Stimulated activated CD4-positive, alpha-beta T cell treated with anti-CD3 and anti-CD28 coated beads, Interleukin-1b, Interleukin-23, amount 100 ng/mL, for 4 hours (primary cell): ENCODE results near the gene ETS2.
"Not testable (repeated sequence)": the region's sequence is repeated elsewhere in the genome, so short reads cannot be mapped to it uniquely, and the experiment has no call there.

Experiments used
- DNase-seq, 2 donors: peaks; one replicate each; pipeline ENCODE4 v3.0.0-alpha.2; 2020; ENCODE audit warnings: low read depth in 2 of 2

Gene ETS2

DNA sequence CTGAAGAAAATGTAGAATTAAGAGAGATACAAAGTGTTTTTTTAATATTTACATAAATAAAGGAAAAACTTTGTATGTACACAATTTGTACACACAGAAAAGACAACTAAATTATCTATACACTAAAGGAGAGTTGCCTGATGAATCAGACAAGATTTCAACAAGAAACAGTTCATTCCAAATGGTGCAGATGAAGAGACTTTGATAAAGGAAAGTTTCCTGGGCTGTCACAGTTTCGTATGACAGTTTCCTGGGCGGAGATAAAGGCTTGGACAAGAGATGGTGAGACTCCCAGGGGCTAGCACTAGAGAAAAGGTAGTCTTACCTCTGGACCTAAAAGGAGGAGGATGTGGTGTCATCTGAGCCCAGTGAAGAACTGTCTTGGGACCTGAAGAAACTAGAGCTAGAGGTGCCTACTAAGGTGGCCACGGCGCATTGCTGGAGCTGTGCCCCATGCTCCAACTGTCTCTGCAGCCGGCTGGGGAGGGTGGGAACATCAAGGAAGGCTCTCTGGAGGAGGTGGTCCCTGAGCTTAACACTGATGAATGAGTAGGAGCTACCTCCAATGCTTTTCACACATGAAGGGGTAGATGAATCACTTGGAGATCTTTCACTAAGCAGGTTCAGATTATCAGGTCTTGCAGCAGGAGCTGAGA lies 32.2 kb downstream of the ETS2 start:
- DNase-seq, result no peak

DNA sequence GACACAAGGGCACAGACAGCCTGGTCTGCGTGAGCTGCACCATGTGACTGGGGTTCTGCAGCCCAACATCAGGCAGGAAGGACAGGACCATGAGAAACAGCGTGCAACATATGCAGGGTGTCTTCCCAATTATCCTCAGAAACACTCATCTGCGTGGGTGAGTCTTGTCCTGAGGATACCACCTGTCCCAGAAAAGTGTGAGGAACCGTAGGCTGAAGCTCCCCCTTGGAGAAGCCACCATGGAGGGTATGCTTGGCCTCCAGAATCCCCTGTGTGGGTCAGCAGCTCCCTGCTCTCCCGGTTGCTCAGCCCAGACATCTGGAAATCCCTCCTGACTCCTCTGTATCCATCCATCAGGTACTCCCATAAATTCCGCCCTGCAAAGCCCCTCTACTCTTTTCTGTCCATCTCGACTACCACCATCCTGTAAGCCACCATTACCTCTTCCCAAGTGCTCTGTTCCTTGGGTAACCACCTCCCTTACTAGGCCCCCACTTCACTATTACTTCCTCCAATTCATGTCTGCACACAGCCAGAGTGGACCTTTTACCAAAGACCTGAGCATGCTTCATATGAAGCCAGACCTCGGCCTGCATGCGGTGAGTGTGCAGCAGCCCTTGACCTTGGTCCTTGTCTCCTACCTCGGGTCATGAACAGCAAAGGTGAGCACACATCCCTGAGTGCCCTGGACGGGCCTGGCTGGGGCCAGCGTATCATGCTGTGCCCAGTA lies 33.0 kb downstream of the ETS2 start:
- DNase-seq, result no peak

DNA sequence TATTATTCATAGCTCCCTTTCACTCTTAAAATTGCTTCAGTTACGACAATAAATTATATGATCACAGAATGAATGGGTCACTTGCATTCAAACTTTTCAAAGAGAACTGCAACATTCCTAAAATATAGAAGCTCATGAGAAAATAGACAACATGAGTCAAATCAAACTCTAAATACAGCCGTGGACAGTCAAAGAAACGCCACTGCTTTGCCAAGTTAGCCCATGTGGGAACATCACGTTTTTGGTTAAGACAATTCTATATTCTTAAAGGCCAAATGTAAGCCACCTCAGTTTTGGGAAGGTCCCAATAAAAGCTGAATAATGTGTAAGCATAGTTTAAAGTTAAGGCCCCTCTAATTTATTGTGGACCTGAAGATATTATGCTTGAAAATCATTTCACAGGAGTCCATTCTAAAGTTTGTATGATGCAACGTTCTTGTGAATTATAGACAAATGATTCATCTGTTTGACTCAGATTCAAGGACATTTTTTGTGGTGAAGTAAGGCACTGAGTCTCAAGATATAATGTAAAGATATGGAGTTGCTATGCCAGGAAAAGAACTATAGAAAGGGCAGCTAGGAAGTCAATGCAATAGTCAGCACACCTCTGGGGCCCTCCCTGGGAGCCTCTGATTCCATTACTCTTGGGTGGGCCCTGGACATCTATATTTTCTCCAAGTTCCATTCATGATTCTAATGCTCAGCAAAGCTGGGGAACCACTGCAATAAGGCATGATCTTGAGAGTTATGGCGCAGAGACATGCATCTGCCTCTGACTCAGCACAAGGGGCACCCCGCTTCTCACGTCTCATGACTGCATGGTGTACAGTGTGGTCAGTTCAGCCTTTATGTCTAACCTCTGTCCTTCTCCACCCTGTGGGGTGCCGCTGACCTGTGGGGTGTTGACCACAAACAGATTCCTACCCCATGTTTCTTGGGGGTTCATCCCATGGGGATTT lies 33.9 kb downstream of the ETS2 start:
- DNase-seq, result no peak

DNA sequence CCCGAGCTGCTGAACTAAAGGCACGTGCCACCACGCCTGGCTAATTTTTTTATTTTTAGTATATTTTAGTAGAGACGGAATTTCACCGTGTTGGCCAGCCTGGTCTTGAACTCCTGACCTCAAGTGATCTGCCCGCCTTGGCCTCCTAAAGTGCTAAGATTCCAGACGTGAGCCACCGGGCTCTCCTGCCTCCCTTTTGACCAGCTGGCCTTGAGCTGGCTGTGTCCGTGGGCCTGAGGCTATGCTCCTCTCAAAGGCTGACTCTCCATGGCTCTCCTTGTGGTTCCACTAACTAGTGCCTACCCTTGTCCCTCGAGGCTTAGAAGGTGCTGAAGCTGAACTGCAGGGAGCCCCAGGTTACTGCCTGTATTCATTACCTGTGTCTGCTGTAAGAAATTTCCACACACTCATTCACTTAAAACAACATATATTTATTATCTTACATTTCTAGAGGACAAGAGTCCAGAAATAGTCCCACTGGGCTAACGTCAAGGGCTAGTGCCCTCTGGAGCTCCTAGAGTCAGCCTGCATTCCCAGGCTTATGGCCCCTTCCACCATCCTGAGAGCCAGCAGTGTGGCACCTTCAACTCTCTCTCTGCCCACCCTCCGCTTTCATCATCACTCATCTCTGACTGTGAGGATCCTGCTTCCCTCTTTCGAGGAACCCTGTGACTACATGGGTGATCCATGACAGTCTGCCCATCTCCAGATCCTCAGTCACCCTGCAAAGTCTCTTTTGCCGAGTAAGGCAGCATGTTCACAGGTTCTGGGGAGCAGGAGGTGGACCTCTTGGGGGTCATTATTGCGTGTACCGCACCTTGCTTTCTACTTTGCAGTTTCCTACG lies 34.9 kb downstream of the ETS2 start:
- DNase-seq, result no peak

DNA sequence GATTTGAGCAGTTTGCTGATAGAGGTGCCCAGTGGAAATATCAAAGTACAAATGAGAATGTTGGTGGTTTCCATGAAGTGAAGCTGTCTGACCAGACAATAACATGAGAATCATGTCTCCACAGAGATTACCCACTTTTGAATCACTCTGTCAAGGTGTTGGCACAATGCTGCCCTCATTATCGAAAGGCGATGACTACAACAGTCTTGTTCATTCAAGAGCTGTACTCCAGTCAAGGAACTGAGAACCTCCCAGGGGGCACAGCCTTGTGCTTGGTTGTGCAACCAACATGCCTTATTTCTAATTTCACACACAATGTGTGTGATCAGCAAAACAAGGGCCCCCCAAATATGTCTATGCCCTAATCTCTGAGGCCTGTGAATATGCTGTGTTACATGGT lies 35.7 kb downstream of the ETS2 start:
- DNase-seq, result no peak

DNA sequence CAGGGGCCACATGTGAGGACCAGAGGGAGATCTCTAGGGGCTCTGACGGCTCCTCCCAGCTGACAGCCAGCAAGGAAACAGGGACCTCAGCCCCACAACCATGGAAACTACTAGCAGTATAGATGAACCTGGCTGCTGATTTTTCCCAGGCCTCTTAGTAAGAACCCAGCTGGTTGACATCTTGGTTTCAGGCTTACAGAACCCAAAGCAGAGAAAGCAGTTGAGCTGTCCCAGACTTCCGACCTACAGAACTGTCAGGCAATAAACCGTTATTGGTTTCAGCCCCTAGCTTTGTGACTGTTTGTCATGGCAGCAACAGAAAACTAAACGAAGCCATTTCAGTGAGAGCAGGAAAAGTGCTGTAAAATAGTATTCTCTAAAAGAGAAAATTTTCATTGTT lies 36.4 kb downstream of the ETS2 start:
- no peak for DNase-seq

DNA sequence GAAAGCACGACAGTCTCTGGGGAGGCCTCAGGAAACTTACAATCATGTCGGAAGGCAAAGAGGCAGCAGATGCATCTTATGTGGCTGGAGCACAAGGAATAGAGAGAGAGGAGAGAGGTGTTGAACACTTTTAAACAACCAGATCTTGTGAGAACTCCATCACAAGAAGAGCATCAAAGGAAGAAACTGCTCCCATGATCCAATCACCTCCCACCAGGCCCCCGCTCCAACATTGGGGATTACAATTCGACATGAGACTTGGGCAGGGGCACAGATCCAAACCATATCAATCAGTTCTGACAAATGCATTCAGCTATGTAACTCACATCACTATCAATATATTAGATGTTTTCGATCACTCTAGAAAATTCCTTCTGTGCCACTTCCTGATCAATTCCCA lies 37.6 kb downstream of the ETS2 start:
- no peak for DNase-seq

DNA sequence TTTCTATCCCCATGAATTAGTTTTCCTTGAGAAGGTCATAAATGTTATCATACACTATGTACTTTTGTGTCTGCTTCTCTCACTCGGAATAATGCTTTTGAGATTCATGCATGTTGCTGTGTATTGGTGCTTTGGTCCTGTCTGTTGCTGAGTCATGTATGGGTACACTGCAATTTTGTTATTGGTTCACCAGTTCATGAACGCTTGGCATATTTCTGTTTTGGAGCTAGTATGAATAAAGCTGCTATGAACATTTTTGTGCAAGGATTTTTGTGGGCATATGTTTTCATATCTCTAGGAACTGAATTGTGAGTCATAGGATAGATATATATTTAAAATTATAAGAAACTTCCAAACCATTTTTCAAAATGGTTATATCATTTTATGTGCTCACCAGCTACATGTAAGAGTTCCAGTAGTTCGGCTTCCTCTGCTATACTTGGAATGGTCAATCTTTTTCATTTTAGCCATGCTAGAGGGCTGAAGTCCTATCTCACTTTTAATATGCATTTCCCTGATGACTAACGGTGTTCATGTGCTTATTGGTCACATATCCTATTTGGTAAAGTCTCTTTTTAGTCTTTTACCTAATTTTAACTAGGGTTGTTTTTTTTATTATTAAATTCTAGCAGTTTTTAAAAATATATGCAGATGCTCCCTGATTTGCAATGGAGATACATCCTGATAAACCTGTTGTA lies 38.2 kb downstream of the ETS2 start:
- DNase-seq, result no peak

DNA sequence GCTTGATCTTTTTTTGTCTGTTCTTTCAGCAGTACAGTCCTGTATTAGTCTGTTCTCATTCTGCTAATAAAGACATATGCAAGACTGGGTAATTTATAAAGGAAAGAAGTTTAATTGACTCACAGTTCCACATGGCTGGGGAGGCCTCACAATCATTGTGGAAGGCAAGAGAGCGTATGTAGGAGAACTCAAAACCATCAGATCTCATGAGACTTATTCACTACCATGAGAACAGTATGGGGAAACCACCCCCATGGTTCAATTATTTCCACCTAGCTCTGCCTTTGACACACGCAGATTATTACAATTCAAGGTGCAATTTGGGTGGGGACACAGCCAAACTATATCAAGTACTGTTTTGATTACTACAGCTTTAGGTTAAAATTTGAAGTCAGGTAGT lies 39.6 kb downstream of the ETS2 start:
- DNase-seq, result not testable (repeated sequence)

DNA sequence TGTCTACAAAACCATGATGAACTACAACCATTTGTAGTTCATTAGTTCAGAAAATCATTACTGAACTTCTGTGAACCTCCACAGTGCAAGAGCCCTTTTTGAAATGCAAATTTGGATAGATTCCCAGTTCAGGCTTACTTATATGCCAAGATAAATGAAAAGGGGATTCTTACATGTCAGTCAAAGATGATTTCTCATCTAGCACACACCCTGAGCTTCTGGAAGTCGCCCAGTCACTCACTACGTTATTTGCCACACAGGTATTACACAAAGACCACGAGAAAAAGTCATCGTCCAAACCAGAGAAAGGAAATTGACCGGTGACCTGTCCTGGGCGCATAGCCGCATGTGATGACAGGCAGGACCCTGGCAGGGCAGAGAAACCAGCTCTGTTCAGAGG lies 41.8 kb downstream of the ETS2 start:
- no peak for DNase-seq

DNA sequence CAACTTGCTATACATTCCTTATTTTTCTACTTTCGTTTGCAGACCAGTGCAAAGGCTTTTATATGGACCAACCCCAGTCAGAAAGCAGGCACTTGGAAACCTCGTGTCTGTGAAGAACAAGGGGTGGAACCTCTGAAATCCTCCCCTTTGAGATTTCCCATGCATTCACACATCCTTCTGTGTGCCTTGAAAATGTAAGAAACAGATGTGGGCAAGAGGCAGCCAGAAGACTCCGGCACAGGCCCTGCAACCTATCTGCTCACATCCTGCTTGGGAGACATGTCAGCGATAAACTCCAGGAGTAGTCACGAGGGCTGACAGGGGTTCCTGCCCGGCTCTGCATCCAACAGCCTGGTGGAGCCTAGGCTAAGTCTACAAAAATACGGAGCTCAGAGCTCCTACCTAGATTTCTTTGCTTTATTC lies 42.5 kb downstream of the ETS2 start:
- DNase-seq, result no peak

DNA sequence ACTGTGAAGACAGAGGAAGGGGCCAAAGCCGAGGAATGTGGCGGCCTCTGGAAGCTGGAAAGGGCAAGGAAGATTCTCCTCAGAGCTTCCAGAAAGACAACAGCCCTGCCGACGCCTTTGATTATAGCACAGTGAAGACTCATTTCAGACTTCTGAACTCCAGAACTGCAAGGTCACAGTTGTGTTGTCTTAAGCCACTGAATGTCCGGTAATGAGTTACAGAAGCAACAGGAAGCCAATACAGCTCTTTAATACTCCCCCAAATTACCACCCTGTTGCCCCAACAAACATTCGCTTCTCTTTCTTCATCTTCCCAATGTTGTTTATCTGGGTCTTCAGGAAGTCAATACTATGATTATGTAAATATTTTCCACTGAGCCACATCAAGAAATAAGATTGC lies 44.0 kb downstream of the ETS2 start:
- DNase-seq, result no peak

DNA sequence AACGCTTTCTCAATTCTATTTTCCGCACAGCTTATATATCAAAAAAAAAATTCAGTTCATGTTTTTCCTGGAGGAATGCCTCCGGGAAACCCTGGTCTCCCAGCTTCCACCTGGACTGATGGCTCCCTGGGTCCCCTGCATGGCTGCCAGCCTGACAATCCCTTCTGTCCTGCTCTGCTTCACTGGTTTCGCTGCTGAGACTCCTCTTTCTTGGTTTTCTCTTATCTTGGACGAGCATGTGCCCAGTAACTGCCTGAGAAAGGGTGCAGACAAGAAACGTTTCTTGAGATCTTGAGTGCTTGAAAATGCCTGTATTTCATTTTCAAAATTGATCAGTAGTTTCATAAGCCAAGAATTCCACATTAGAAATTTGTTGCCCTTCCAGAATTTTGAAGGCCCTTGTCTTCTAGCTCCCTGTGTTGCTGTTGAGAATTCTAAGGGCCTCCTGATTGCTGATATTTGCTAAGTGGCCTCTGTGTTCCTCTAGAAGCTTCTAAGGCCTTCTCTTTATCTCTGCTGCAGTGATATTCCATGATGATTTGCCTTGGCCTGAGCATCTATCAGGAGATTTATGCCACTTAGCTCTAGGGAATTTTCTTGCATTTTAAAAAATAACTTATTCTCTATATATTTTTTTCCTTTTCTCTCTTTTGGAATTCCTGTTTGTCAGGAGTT lies 44.7 kb downstream of the ETS2 start:
- no peak for DNase-seq

DNA sequence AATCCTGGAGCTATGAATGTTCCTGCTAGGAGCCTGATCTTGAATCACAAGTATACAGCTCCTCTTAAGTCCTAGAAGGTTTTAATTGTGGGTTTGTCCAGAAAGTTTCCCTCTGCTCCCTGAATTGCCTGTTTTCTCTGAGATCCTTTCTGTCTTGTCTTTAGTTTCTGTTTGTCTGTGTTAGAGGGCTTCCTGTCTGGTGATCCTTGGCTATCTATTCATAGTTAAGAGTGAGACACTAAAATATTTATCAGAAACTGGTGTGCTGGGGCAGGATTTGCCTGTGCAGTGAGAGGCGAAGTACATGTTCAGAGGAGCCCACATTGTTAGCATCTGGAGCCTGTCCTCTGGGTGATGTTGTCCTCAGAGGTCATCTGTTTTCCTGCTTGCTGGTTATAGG lies 45.4 kb downstream of the ETS2 start:
- DNase-seq, result no peak

DNA sequence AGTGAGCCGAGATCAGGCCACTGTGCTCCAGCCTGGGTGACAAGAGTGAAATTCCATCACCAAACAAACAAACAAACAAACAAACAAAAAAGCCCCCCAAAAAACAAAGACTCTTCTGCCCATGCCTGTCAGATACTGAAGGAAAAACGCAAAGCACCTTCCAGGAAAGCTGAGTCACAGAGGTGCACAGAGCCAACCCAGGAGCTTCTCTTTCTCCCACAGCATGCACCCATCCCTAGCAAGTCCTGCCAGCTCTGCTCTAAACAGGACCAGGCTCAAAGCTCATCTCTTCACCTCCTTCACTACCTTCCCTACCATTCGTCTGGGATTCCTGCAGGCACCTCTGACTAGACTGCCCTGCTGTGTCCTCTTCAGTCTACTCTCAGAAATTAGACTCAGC lies 46.5 kb downstream of the ETS2 start:
- no peak for DNase-seq

DNA sequence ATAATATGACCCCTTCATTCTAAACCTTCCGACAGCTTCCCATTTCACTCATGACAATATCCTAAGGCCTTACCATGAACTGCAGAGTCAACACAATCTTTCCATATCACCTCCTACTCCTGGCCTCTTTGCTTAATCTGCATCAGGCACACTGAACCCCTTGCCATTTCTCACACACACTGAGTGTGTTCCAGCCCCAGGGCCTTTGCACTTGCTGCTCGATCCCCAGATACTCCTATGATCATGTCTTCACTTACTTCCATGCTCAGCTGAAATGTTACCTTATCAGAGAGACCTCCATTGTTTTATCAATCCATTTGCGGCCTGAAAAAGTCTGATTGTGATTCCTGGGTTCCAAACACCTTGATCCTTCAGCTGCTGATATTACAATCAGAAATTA lies 47.0 kb downstream of the ETS2 start:
- no peak for DNase-seq

DNA sequence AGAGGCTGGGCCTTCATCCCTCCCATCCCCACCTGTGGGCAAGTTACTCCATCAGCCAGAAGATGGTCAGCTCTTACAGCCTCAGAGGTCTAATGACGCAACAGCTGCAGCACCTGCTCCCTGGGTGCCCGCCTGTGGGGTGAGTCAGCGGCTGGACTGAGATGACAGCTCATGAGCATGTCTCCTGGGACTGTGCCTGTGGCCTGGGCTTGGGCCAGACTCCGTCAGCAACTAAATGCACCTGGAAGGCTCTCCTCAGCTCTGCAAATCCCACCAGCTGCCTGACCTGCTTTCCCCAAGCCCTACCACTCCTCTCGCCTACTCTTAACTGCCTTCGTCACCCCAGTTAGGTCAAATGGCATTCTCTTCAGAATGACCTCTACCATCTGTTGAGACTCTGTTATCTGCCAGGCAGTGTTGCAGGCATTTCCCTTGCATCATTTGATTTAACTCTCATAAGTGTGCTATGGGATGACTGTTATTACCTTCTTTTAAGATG lies 47.7 kb downstream of the ETS2 start:
- DNase-seq, result no peak

DNA sequence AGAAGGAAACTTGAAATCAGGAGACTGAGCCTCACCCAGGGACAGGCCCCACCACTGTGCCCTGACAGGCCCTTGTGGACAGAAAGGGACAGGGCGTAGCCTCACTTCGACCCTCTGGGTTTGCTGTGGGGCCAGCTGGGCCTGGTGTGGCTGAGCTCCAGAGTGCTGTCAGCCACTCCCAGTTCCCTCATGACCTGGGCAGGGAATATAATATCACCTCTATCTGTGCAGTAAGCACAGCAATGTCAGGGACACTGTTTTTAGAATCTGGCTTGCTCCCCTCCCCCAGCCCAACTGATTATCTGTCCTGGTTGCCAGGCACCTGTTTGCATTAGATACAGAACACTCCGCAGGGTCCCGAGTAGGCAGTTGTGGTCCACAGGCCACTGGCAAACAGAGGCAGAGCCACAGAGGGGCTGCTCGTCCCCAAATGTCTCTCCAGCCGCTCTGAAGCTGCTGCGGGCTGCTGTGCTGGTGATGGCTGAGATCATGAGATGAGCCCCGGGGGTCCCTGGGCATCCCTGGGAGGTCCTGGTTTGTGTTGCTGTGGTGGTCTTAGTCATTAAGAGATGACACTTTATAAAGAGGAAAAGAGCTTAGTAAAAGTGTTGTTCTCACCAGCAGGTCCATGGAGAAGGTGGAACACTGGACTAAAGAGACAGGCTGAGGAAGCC lies 51.6 kb downstream of the ETS2 start:
- DNase-seq, result no peak

DNA sequence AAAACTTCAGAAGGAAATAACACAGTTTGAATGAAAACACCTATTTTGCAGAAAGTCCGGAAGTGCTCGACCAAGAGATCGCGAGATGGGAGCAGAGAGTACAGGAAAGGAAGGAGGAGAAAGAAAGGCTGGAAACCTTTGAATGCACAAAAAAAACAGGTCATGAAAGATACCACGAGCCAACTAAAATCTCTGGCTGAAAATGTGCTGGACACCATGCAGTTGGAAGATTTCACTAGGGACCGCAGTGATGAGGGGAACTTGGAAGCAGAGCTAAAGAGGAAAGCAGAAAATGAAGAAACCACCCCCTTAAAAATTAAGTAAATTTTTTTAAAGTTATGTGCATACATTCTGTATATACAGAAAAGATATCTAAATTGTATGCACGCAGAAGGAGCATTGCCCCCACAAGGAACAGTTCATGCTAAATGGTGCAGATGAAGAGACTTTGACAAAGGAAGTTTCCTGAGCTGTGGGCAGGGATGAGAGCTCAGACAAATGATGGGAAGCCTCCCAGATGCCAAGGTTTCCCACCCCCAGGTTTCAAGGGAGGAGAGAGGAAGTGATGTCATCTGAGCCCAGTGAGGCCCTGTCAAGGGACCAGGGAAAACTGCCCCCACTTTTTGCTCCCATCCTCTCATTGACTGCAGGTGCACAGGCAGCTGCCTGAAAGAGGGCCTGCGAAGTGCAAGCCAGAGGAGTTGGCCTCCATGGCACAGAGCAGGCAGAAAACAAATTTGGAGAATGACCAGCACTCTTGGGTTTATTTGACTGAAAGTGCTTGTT lies 52.5 kb downstream of the ETS2 start:
- DNase-seq, result no peak
